GM19395 (cell line): Measurements from ENCODE around the gene ZNF367.
A peak's percentile ranks its signal among the peaks of the same experiment; 100 is the strongest.

Experiments
- ATAC-seq: cut with Tn5 transposase; IDR thresholded peaks from one replicate; pipeline ENCODE4 v1.9.1; 2021; ENCODE audit warnings: mild to moderate bottlenecking, moderate library complexity; ENCODE audit not compliant: unreplicated experiment

Gene ZNF367

DNA sequence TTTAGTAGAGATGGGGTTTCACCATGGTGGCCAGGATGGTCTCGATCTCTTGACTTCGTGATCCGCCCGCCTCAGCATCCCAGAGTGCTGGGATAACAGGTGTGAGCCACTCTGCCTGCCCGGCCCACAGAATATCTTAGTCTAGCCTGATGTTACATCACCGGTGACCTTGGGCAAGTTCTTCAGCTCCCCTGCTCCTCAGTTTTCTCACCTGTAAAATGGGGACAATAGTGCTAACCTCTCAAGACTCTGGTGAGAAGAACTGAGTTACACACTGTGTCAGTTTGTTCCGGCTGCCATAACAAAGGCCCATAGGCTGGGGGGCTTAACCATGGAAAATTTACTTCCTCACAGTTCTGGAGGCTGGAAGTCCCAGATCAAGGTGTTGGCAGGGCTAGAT is 19.3 kb upstream of the ZNF367 start:
- ATAC-seq = no peak

GRCh38 chr9:96436456-96437126 is 18.4 kb upstream of the ZNF367 start:
- ATAC-seq = no peak

- no peak for ATAC-seq
These were observed 17.9 kb upstream of the ZNF367 start for GRCh38 chr9:96436063-96436455.

DNA sequence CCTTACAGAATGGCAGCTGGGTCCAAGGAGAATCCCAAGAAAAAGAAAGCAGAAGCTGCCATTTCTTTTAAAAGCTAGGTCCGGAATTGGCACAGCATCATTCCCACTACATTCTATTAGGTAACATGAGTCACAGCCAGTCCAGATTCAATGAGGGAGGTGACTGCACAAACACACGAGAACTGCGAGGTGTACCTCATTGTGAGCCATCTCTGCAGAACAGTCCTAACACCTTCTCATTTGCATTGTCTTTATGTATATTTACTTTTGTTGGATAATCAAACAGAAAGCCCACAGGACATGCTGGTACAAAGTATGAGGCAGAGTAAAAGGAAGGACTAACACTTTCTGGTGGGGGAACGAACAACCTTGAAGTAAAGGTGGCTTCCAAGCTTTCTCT is 17.2 kb upstream of the ZNF367 start:
- ATAC-seq = no peak

- no peak for ATAC-seq
These were observed 12.2 kb upstream of the ZNF367 start for GRCh38 chr9:96430377-96430776.

DNA sequence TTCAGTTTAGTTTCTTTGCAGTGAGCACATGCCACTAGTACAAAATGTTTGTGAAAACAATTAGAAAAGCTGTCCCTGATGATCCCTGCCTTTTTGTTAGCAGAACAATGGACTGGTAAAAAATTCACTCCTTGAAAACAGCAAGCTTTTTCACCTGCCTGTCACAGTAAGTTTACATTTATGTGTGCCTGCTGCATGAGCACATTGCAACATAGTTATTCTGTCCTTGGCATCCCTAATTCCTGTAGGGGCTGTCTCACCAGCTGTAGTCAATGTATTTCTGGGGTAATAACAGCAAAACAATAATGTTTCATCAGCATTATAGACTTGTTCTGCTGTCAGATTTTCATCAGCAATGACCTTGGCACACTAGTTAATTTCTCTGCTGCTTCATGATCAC is 11.6 kb upstream of the ZNF367 start:
- ATAC-seq = no peak

DNA sequence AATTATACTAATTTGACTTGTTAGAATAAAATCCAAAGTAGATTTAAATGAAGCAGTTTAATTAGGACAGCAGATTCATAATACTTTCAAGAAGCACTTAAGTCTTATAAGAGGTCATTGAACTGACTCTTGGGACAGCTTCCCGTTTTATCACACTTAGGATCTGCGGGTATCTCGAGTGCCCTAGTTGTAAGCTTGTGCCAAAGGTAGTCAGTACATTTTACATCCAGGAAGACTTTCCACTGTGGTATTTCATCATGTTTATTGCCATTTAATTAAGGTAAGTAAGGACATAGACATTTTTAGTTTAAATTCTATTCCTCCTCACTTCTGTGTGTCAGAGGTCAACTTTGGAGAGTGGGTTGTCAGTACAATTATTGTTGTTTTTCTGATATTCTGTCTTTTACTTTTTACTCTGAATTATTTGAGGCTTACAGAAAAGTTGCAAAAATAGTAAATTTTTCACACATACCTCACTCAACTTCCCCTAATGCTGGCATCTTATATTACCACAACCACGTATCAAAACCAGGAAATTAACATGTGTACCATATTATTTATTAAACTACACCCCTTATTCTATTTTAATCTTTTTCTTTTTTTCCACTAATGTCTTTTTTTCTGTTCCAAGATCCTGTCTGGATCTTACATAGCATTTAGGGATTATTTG is 7.5 kb upstream of the ZNF367 start:
- no peak for ATAC-seq

DNA sequence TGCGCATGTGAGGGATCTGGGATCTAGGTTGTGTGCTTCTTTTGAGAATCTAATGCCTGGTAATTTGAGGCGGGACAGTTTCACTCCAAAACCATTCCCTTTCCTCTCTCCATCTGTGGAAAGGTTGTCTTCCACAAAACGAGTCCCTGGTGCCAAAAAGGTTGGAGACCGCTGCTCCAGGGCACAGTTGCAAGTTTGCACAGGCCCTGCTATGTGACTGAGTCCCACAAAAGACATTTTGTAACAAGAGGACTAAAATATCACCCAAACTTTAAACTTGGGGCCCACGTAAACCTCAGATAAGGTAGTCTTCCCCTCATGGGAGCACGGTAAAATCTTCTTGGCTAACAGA is 5.8 kb upstream of the ZNF367 start:
- ATAC-seq = no peak

DNA sequence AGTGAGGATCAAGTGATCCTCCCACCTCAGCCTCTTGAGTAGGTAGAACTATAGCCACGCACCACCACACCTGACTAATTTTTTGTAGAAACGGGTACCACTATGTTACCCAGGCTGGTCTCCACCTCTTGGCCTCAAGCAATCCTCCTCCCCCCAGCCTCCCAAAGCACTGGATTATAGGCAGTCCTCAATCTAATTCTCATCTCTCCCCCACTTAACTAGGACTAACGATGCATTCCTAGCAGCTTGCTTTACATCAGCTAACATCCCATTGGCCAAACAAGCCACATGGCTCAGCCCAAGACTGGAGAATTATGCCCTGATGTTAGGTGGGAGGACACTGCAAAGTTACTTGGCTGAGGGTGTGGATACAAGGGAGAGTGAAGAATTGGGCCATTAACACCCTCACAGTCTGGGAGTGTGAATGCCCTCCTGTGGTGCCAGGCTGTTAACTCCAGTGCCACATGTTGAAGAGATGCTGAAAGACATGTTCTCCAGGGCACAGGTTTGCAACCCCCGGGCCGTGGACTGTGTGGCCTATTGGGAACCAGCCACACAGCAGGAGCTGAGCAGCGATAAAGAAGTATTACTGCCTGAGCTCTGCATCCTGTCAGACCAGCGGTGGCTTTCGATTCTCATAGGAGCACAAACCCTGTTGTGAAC is 5.3 kb upstream of the ZNF367 start:
- ATAC-seq = no peak

- ATAC-seq = peak; percentile 18
These were observed 2.5 kb upstream of the ZNF367 start for GRCh38 chr9:96420468-96421219.

DNA sequence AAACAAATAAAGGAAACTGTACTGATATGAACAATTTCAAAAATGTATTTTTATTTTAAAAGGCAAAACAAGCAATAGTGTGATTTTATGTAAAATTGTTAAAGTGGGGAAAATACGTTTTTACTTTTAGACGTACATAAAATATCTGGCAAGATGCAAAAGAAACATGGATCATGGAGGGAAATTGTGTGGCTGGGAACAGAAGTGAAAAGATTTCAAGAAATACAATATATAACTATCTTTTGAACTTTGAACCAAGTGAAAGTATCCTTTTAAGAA is 1.5 kb upstream of the ZNF367 start:
- no peak for ATAC-seq

DNA sequence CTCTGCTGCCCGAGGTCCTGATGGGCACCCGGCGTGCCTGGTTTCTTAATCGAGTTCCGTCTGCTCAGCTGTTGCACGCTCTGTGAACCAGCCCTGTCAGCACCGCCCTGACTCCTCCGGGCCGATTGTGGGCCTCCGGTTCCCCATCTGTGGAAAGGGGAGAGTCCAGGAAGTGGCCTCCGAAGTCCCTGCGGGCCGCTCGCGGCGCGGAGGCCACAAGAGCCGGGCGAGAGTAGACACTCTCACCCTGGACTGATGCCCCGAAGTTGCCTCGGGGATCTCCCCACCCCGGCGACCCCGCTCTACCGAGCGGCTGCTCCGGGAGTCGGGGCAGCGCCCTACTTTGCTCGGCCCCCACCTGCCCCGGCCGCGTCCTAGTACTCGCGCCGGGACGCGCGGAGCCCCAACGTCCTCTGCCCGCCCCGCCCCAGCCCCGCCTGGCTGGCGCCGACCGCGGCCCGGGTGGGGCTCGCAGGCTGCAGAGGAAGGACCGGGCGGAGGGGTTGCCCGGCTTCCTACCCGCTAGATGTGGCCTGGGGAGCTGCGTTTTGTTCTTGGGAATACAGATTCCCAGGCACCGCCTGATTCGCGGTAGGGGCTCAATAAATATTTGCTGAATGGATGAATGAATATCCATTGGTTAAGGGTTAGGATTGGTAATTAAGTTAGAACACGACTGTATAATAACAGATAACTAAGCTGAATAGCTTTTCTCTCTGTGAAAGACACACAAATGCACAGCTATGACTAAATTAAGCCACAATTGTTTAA is 935 bp upstream of the ZNF367 start:
- ATAC-seq = peak; percentile 35

GRCh38 chr9:96417661-96418082 is 498 bp downstream of the ZNF367 start:
- ATAC-seq = no peak

DNA sequence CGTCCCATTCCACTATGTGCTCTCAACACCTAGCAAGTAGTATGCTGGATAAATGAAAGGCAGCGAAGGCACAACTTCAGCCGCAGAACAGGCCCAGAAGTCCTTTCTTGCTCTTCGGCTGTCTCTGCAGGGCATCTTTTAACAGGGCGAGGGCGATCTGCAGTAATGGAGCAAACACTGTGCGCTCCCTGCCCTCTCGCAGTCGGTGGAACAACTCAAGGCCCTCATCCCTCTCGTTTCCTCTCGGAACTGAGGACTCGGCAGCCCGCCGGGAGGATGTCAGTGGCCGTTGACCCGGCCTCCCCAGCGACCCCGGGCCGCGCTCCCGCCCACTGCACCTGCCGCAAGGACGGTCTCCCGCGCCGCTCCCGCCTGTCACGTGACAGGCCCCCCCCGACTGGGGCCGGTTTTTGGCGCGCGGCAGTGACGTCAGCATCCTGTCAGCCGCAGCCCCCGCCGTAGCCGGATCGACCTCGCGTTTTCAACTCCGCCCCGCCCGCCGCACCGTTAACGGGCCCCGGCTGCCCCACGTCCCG is 1.1 kb downstream of the ZNF367 start:
- ATAC-seq = no peak

- ATAC-seq = peak; percentile 39
These were observed 4.6 kb downstream of the ZNF367 start for GRCh38 chr9:96413302-96414221.

DNA sequence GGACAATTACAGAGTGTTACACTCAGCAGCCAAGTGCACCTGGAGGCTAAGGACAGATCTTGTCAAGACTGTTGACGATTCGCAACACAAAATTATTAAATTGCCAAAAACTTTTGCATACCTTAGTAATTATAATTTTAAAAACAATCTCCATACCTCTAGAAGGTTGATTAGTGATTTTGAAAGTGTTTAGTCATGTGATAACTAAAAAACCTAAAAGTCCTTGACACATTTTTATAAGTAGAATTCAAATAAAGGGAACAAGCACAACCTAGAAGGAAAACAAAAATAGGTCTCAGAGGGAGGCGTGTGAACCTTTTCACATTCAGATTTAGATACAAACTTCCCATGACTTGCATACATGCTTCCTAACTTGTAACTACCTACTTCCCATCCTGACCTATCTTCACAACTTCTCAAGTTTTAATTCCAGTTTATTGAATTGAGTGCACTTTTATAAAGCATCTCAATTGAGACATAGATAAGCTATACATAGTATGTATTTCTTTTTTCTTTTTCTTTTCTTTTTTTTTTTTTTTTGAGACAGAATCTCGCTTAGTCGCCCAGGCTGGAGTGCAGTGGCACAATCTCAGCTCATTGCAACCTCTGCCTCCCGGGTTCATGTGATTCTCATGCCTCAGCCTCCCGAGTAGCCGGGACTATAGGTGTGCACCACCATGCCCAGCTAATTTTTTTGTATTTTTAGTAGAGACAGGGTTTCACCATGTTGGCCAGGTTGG is 5.8 kb downstream of the ZNF367 start:
- ATAC-seq = no peak

- no peak for ATAC-seq
These were observed 6.9 kb downstream of the ZNF367 start for GRCh38 chr9:96411129-96411838.
